Measurements from ENCODE around the gene C1orf50.

DNA sequence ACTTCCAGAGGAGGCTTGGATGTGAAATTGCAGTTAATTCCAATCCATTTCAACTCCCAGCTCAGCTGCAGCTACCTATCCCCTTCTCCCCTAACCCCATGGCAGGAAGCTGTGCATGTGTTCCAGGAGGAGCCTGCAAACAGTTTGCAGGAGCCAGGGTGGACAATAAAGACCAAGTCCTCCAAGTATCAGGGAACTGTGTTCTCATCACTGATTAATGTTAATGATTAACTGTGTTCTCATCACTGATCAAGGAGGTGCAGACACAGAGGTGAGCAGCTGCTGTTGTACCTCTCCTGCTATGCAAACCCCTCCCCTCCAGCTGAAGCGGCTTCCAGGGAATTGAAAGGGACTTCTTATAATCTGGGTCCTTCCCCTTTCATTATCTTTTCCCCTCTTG lies 46.2 kb upstream of the C1orf50 start:
- TF ChIP-seq POLR2A (IDR thresholded peaks at IDR 0.05): no peak
- TF ChIP-seq, protein P1, sequence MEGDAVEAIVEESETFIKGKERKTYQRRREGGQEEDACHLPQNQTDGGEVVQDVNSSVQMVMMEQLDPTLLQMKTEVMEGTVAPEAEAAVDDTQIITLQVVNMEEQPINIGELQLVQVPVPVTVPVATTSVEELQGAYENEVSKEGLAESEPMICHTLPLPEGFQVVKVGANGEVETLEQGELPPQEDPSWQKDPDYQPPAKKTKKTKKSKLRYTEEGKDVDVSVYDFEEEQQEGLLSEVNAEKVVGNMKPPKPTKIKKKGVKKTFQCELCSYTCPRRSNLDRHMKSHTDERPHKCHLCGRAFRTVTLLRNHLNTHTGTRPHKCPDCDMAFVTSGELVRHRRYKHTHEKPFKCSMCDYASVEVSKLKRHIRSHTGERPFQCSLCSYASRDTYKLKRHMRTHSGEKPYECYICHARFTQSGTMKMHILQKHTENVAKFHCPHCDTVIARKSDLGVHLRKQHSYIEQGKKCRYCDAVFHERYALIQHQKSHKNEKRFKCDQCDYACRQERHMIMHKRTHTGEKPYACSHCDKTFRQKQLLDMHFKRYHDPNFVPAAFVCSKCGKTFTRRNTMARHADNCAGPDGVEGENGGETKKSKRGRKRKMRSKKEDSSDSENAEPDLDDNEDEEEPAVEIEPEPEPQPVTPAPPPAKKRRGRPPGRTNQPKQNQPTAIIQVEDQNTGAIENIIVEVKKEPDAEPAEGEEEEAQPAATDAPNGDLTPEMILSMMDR (IDR thresholded peaks at IDR 0.05): no peak

Data from body of pancreas (tissue), 4 donors.